Osteoblast (primary cell): ENCODE results near the gene SDSL. TPM values are rescaled to one million over a fixed set of nuclear protein-coding genes. Genes with fewer than 3 reads are reported as not detected.

ENCODE experiments used
- DNase-seq: peaks from one replicate; pipeline ENCODE4 v3.0.0; 2011; ENCODE audit warnings: low spot score, mixed read lengths; ENCODE audit not compliant: insufficient read length; ENCODE audit errors: missing footprints
- H2AFZ ChIP-seq: 2 replicates; pipeline ENCODE4 v1.6.0; 2011; ENCODE audit warnings: mild to moderate bottlenecking, low read length
- H3K27ac ChIP-seq: 2 replicates; pipeline ENCODE4 v1.5.1; 2011; ENCODE audit warnings: mild to moderate bottlenecking, low read depth, low read length, moderate library complexity
- H3K27me3 ChIP-seq: 2 replicates; pipeline ENCODE4 v1.6.0; 2012; ENCODE audit warnings: mild to moderate bottlenecking, control low read depth, inconsistent platforms, low read length, moderate library complexity; ENCODE audit not compliant: insufficient read depth
- H3K36me3 ChIP-seq: 2 replicates; pipeline ENCODE4 v1.5.1; 2011; ENCODE audit warnings: mild to moderate bottlenecking, low read length, control low read depth, moderate library complexity; ENCODE audit not compliant: insufficient read depth
- H3K4me1 ChIP-seq: 2 replicates; pipeline ENCODE4 v1.5.1; 2011; ENCODE audit warnings: mild to moderate bottlenecking, low read length, control low read depth, moderate library complexity; ENCODE audit not compliant: insufficient read depth
- H3K4me2 ChIP-seq: 2 replicates; pipeline ENCODE4 v1.6.0; 2011; ENCODE audit warnings: mild to moderate bottlenecking, low read length; ENCODE audit not compliant: insufficient read depth
- H3K4me3 ChIP-seq: fragments of 200-600 bp; sonication (generic); 3 replicates; pipeline ENCODE4 v1.5.1; 2012; ENCODE audit warnings: mild to moderate bottlenecking, low read length, inconsistent platforms; ENCODE audit not compliant: insufficient read depth
- H3K79me2 ChIP-seq: 2 replicates; pipeline ENCODE4 v1.6.0; 2012; ENCODE audit warnings: mild to moderate bottlenecking, low read length, control low read depth, inconsistent platforms; ENCODE audit not compliant: insufficient read depth
- H3K9me3 ChIP-seq: 2 replicates; pipeline ENCODE4 v1.5.1; 2011; ENCODE audit warnings: low read depth, low read length, control low read depth
- H4K20me1 ChIP-seq: 2 replicates; pipeline ENCODE4 v1.6.0; 2012; ENCODE audit warnings: mild to moderate bottlenecking, low read length, control low read depth; ENCODE audit not compliant: insufficient read depth
- CTCF ChIP-seq: IDR thresholded peaks from 2 replicates; pipeline ENCODE4 v1.5.1; 2011; ENCODE audit warnings: mild to moderate bottlenecking, low read depth, low read length, moderate library complexity; ENCODE audit errors: extremely low read depth
- total RNA-seq: library from RNA; depleted of rRNA; stranded (reverse); fragments of >200 nt; gene quantifications from 2 replicates; pipeline ENCODE4 v1.2.3, GENCODE V29; 2012

SDSL gene
- total RNA-seq, 1 donor = 6.5 TPM

DNA sequence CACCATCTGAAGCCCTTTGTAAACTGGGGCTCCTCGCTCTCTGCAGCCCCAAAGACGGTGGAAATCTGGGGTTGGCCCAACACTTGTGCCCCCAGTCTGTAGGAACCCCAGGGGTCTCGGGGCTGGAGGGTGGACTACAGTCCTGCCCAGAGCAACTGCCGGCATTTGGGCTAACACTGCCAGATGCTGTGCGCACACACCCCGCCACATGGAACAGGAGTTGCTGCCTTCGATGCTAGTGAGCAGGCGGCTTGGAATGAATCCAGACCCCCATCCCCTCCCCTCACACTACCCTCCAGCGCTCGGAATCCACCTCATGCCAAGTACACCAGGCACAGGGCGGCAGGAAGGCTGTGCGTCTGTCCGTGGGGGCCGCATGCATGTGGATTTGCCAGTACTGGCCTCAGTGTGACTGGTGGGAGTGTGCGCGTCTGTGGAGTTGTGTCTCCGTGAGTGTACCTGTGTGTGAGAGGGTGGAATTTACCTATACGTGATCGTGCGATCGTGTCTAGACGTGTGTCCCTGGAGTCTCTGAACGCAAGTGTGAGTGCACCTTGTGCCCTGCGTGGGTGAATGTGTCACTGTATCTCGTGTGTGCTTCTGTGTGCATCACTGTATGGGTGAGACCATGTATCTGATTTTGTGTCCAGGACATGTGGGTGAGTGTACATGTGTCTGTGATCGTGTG is 44.4 kb downstream of the SDSL start:
- Histone ChIP-seq H3K9me3 (no peaks in the 10 kb centered on the region), H4K20me1 (no peaks in the 10 kb centered on the region), H3K36me3 (no peaks in the 10 kb centered on the region), H3K27ac (no peak overlapping the region), H3K27me3 (peaks cover 88% of the 10 kb centered on the region), H2AFZ (no peak overlapping the region), H3K79me2 (no peaks in the 10 kb centered on the region), H3K4me2 (no peak overlapping the region), H3K4me1 (no peaks in the 10 kb centered on the region), H3K4me3 (no peak overlapping the region)
- TF ChIP-seq CTCF = no peak
- peak; percentile 81 for DNase-seq

DNA sequence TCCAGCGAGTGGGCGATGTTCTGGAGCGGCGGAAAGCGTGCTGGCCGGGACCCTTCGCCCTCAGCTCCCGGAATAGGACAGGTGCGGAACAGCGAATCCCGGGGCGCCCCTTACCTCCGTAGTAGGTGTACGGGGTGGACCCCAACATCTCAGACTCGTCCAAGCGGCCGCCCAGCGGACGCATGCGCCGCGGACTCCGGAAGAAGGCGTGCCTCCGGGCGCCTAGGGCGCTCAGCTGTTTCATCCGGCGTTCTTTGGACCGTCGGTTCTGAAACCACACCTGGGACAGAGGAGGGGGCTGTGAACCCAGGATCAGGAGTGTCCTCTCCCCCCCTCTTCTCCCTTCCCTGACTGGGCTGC is 44.9 kb downstream of the SDSL start:
- no peaks in the 10 kb centered on the region for H3K4me1 ChIP-seq
- no peaks in the 10 kb centered on the region for H3K36me3 ChIP-seq
- TF ChIP-seq CTCF = no peak
- H3K79me2 ChIP-seq = no peaks in the 10 kb centered on the region
- no peak overlapping the region for H2AFZ ChIP-seq
- H4K20me1 ChIP-seq = no peaks in the 10 kb centered on the region
- H3K27ac ChIP-seq = no peak overlapping the region
- no peak overlapping the region for H3K4me2 ChIP-seq
- no peaks in the 10 kb centered on the region for H3K9me3 ChIP-seq
- H3K4me3 ChIP-seq = no peak overlapping the region
- peaks cover 93% of the 10 kb centered on the region for H3K27me3 ChIP-seq
- DNase-seq = peak; percentile 69

- no peak overlapping the region for H3K27ac ChIP-seq
- DNase-seq = peak; percentile 81
- H2AFZ ChIP-seq = no peak overlapping the region
- no peaks in the 10 kb centered on the region for H3K4me1 ChIP-seq
- H3K79me2 ChIP-seq = no peaks in the 10 kb centered on the region
- no peak overlapping the region for H3K4me2 ChIP-seq
- no peaks in the 10 kb centered on the region for H3K36me3 ChIP-seq
- no peaks in the 10 kb centered on the region for H4K20me1 ChIP-seq
- H3K9me3 ChIP-seq = no peaks in the 10 kb centered on the region
- no peak overlapping the region for H3K4me3 ChIP-seq
- TF ChIP-seq CTCF = no peak
- H3K27me3 ChIP-seq = peaks cover 98% of the 10 kb centered on the region
These were observed 45.6 kb downstream of the SDSL start for GRCh38 chr12:113467502-113468364.
